Dedifferentiated amniotic fluid mesenchymal stem cell (primary cell): Measurements from ENCODE around the gene IQSEC1.

Experiments
- DNase-seq: peaks from one replicate; pipeline ENCODE4 v3.0.0-alpha.2; 2016; ENCODE audit errors: extremely low spot score

The IQSEC1 gene

GRCh38 chr3:12986031-12986430, 87.2 kb downstream of the IQSEC1 start:
- DNase-seq = no peak

- no peak for DNase-seq
Measured at GRCh38 chr3:12985148-12985547, 88.1 kb downstream of the IQSEC1 start.

GRCh38 chr3:12984023-12984823, 89.0 kb downstream of the IQSEC1 start:
- no peak for DNase-seq

GRCh38 chr3:12983319-12983718, 89.9 kb downstream of the IQSEC1 start:
- no peak for DNase-seq

GRCh38 chr3:12982619-12983101, 90.6 kb downstream of the IQSEC1 start:
- DNase-seq = no peak

- no peak for DNase-seq
Measured at GRCh38 chr3:12981306-12982275, 91.6 kb downstream of the IQSEC1 start.

- DNase-seq = no peak
Measured at GRCh38 chr3:12980596-12981290, 92.5 kb downstream of the IQSEC1 start.

GRCh38 chr3:12979947-12980487, 93.2 kb downstream of the IQSEC1 start:
- no peak for DNase-seq

- no peak for DNase-seq
Measured at GRCh38 chr3:12979151-12979946, 93.9 kb downstream of the IQSEC1 start.

GRCh38 chr3:12978682-12979081, 94.5 kb downstream of the IQSEC1 start:
- no peak for DNase-seq

- DNase-seq = no peak
Measured at GRCh38 chr3:12977117-12977808, 96.0 kb downstream of the IQSEC1 start.

- DNase-seq = no peak
Measured at GRCh38 chr3:12975748-12976522, 97.3 kb downstream of the IQSEC1 start.

GRCh38 chr3:12974819-12975218, 98.4 kb downstream of the IQSEC1 start:
- DNase-seq = no peak

- DNase-seq = no peak
Measured at GRCh38 chr3:12974334-12974733, 98.9 kb downstream of the IQSEC1 start.

GRCh38 chr3:12973827-12974226, 99.4 kb downstream of the IQSEC1 start:
- no peak for DNase-seq

- DNase-seq = no peak
Measured at GRCh38 chr3:12972781-12973702, 100.2 kb downstream of the IQSEC1 start.

- no peak for DNase-seq
Measured at GRCh38 chr3:12972043-12972442, 101.2 kb downstream of the IQSEC1 start.

GRCh38 chr3:12970684-12971083, 102.5 kb downstream of the IQSEC1 start:
- DNase-seq = no peak
